Left ventricle myocardium inferior (tissue), 1 donor: ENCODE results near the gene HAPLN2. TPM values are rescaled to one million over a fixed set of nuclear protein-coding genes. Genes with fewer than 3 reads are reported as not detected.

Source experiments
- DNase-seq: peaks from one replicate; pipeline ENCODE4 v3.0.0-alpha.2; 2020
- H3K27ac ChIP-seq: fragments of 200-600 bp; replicated peaks from 2 replicates; pipeline ENCODE4 v1.8.0; 2021
- H3K27me3 ChIP-seq: fragments of 200-600 bp; 2 replicates; pipeline ENCODE4 v1.8.0; 2021; ENCODE audit warnings: low read depth
- H3K36me3 ChIP-seq: fragments of 200-600 bp; 2 replicates; pipeline ENCODE4 v1.8.0; 2021
- H3K4me1 ChIP-seq: fragments of 200-600 bp; 2 replicates; pipeline ENCODE4 v1.8.0; 2021
- H3K4me3 ChIP-seq: fragments of 200-600 bp; 2 replicates; pipeline ENCODE4 v1.8.0; 2021; ENCODE audit warnings: mild to moderate bottlenecking, moderate library complexity
- H3K9me3 ChIP-seq: fragments of 200-600 bp; replicated peaks from 2 replicates; pipeline ENCODE4 v1.8.0; 2021
- intact Hi-C: fragments of 100-400 bp; cut with micrococcal nuclease; formaldehyde crosslinking; loops from one replicate; pipeline ENCODE4 v1.11.0; 2022
- total RNA-seq: library from RNA; stranded (reverse); fragmentation: NEBNext Ultra II Directional; extraction: Animal tissue kit (Norgen Biotek cat#: 25700); gene quantifications from one replicate; pipeline ENCODE4 v1.2.1, GENCODE V29; 2021
- TF ChIP-seq, protein P1 (sequence below): fragments of 200-600 bp; IDR thresholded peaks from 2 replicates; pipeline ENCODE4 v1.8.0; 2021; ENCODE audit warnings: antibody characterized with exemption, mild to moderate bottlenecking, borderline replicate concordance
- donor health status: DM: no; HTN: yes; CAD: no; lungs with severe emphysema.

HAPLN2 gene
- total RNA-seq, 1 donor from 2014 or later, result 1.2 TPM

DNA sequence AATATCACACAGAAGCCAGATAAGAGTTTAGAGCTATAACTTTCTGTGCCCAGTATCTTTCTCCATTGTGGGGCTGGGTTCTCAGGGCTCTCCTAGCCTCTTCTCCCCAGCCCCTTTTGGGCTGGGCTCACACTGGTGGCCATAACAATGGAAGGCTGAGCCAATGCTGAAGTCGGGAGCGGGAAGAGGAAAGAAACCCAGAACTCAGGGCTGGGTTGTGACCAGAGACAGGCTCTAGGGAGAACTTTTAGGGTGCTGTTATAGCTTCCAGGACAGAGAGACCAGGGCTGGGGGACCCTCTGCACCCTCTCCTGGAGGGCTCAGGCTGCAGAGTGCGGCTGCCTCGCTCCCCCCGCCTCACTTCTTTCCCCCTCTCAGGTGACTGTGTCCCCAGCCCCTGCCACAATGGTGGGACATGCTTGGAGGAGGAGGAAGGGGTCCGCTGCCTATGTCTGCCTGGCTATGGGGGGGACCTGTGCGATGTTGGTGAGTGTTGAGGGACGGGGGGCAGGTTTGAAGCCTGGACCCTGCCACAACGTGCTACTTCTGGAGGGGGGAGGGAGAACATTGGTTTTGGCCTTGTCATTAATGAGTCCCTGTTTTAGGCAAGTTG is 36.8 kb downstream of the HAPLN2 start:
- H3K9me3 ChIP-seq, result no peaks in the 10 kb centered on the region
- peaks cover 40% of the 10 kb centered on the region for H3K4me1 ChIP-seq
- TF ChIP-seq, protein P1, sequence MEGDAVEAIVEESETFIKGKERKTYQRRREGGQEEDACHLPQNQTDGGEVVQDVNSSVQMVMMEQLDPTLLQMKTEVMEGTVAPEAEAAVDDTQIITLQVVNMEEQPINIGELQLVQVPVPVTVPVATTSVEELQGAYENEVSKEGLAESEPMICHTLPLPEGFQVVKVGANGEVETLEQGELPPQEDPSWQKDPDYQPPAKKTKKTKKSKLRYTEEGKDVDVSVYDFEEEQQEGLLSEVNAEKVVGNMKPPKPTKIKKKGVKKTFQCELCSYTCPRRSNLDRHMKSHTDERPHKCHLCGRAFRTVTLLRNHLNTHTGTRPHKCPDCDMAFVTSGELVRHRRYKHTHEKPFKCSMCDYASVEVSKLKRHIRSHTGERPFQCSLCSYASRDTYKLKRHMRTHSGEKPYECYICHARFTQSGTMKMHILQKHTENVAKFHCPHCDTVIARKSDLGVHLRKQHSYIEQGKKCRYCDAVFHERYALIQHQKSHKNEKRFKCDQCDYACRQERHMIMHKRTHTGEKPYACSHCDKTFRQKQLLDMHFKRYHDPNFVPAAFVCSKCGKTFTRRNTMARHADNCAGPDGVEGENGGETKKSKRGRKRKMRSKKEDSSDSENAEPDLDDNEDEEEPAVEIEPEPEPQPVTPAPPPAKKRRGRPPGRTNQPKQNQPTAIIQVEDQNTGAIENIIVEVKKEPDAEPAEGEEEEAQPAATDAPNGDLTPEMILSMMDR, result no peak
- no peak overlapping the region for H3K27ac ChIP-seq
- DNase-seq, result no peak
- H3K27me3 ChIP-seq, result peaks cover 66% of the 10 kb centered on the region
- H3K36me3 ChIP-seq, result no peaks in the 10 kb centered on the region
- intact Hi-C loops, result loop anchor here (2.0 kb wide), 1 partner anchor 29 kb away; no protein-coding TSS in a partner anchor
- H3K4me3 ChIP-seq, result no peak overlapping the region

DNA sequence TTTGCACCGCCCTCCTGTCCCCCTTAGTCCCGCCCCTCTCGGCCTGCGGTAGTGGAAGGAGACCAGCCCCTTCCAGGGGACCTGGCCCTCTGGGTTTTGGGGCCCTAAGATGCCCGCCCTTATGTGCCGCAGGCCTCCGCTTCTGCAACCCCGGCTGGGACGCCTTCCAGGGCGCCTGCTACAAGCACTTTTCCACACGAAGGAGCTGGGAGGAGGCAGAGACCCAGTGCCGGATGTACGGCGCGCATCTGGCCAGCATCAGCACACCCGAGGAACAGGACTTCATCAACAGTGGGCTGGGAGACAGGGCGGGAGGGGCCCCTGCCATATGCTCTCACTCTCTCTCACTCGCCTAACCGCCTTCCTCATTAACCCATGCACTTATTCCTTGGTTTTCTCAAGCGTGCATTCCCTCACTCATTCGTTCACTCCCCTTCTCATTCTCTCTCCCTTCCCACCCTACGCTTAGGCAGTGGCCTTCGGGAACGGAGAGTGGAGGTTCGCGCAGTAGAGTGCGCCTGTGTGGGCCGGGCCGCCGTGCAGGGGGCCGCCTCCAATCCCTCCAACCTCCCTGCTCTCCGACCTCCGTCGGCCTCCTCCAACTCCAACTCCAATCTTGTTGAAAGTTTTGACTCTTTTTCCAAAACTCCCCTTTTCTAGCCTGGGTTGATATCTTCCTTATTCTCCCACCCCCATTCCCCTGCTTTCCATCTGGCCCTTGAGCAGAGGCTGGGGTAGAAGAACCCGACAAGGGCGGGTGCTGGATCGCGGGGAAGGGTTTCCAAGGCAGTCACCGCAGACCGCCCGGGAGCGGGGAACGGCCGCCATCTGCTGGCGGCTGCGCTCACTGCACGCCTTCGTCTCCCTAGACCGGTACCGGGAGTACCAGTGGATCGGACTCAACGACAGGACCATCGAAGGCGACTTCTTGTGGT is 37.9 kb downstream of the HAPLN2 start:
- H3K27me3 ChIP-seq, result peaks cover 55% of the 10 kb centered on the region

DNA sequence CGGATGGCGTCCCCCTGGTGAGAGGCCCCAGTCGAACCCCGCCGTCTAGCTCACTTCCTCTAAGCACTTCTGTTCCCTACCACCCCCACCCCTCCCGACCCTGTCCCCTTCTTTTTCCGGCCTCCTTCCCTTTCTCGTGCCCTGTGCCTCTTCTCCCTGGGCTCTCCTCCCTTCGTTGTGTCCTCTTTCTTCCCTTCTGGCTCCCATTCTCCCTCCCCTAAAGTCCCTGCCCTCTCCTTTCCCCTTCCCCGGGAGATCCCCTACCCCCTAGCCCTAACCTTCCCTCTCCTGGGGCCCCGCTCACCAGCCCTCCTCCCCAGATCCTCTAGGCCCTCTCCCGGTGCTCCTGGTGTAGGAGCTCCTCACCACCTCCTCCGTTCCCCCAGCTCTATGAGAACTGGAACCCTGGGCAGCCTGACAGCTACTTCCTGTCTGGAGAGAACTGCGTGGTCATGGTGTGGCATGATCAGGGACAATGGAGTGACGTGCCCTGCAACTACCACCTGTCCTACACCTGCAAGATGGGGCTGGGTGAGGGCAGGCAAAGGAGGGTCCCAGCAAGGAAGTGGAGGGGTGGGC is 38.6 kb downstream of the HAPLN2 start:
- peaks cover 59% of the 10 kb centered on the region for H3K4me1 ChIP-seq
- TF ChIP-seq, protein P1, result no peak
- H3K27me3 ChIP-seq, result peaks cover 48% of the 10 kb centered on the region
- H3K9me3 ChIP-seq, result no peaks in the 10 kb centered on the region
- no peak overlapping the region for H3K27ac ChIP-seq
- H3K36me3 ChIP-seq, result no peaks in the 10 kb centered on the region
- intact Hi-C loops, result loop anchor here (2.0 kb wide), 1 partner anchor 31 kb away; no protein-coding TSS in a partner anchor
- no peak for DNase-seq
- peak overlapping the region; percentile 56 for H3K4me3 ChIP-seq

More for the DNA sequence above, 37.9 kb downstream of the HAPLN2 start:
- peak; percentile 81 for DNase-seq
- Histone ChIP-seq H3K4me1 (peaks cover 51% of the 10 kb centered on the region), H3K36me3 (no peaks in the 10 kb centered on the region), H3K9me3 (no peaks in the 10 kb centered on the region), H3K4me3 (peak overlapping the region; percentile 56), H3K27ac (peak overlapping the region; percentile 57)
- TF ChIP-seq, protein P1, result peak; percentile 98
- intact Hi-C loops, result loop anchor here (2.0 kb wide), 1 partner anchor 30 kb away; no protein-coding TSS in a partner anchor

DNA sequence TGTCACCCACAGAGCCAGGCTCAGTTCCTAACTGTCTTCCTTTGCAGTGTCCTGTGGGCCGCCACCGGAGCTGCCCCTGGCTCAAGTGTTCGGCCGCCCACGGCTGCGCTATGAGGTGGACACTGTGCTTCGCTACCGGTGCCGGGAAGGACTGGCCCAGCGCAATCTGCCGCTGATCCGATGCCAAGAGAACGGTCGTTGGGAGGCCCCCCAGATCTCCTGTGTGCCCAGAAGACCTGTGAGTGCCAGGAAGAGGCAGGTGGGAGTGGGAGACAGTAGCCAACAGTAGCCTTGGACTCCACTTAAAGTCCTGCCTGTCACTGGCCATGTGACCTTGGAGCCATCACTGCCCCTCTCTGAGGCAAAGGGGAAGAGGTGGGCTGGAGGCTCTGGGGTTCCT is 39.3 kb downstream of the HAPLN2 start:
- TF ChIP-seq, protein P1, result no peak
- Histone ChIP-seq H3K4me1 (peaks cover 65% of the 10 kb centered on the region), H3K4me3 (no peak overlapping the region), H3K27ac (no peak overlapping the region), H3K9me3 (no peaks in the 10 kb centered on the region), H3K36me3 (no peaks in the 10 kb centered on the region), H3K27me3 (peaks cover 41% of the 10 kb centered on the region)
- no peak for DNase-seq
- intact Hi-C loops, result no loop called here

DNA sequence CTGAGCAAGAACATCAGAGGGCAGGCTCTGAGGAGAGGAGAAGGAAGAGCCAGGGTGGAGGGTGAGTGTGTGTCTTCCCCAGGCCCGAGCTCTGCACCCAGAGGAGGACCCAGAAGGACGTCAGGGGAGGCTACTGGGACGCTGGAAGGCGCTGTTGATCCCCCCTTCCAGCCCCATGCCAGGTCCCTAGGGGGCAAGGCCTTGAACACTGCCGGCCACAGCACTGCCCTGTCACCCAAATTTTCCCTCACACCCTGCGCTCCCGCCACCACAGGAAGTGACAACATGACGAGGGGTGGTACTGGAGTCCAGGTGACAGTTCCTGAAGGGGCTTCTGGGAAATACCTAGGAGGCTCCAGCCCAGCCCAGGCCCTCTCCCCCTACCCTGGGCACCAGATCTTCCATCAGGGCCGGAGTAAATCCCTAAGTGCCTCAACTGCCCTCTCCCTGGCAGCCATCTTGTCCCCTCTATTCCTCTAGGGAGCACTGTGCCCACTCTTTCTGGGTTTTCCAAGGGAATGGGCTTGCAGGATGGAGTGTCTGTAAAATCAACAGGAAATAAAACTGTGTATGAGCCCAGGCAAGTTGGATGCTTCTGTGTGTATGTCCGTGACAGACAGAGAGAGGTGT is 39.8 kb downstream of the HAPLN2 start:
- no peak overlapping the region for H3K4me3 ChIP-seq
- no peak for DNase-seq

More for the DNA sequence above, 39.8 kb downstream of the HAPLN2 start:
- H3K36me3 ChIP-seq, result no peaks in the 10 kb centered on the region
- H3K9me3 ChIP-seq, result no peaks in the 10 kb centered on the region
- intact Hi-C loops, result no loop called here
- H3K4me1 ChIP-seq, result peaks cover 71% of the 10 kb centered on the region
- TF ChIP-seq, protein P1, result no peak
- peaks cover 35% of the 10 kb centered on the region for H3K27me3 ChIP-seq
- H3K27ac ChIP-seq, result peak overlapping the region; percentile 96
